SKM-1 (cell line): ENCODE results near the gene HIPK2.

Source experiments
- DNase-seq: peaks from one replicate; lab custom pipeline; 2025; ENCODE audit not compliant: unreplicated experiment; lab: John Stamatoyannopoulos, UW

HIPK2 gene

DNA sequence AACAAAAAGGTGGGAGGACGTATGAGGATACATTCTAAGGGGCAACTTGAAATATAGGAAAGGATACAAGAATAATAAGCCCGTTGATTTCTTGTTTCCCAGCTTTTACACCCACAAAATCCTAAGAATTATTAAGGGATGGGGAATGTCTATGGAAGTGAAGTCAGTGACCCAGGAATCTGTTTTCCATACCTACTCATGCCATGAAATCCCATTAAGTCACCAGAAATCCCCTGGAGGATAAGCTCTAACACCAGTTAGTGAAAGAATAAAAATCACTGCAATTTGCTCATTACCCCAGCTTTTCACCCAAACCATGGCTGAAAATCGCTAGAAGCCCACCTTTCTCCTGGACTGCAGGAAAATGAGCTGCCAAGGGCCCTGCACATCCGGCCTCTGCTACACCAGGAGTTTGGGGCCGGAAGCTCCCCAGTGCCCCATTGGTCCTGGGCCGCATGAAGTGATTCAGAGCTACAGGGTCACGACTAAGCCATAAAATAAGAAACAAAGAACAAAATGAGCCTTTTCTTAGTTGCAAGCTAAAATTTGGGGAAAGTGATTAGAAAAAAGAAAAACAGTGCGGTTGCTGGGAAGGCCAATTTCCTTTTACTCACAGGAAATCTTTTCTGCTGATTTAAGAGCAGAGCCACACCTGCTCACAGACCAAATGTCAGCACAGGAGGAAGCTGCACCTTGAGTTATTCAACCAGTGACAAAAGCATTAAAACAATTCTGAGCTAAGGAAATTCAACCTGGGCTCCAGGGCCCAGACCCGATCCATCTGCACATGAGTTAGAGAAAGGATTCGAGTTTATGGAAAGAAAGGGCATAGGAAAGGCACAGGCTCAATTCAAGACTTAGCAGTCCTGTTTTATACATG is 40.3 kb downstream of the HIPK2 start:
- no peak for DNase-seq

DNA sequence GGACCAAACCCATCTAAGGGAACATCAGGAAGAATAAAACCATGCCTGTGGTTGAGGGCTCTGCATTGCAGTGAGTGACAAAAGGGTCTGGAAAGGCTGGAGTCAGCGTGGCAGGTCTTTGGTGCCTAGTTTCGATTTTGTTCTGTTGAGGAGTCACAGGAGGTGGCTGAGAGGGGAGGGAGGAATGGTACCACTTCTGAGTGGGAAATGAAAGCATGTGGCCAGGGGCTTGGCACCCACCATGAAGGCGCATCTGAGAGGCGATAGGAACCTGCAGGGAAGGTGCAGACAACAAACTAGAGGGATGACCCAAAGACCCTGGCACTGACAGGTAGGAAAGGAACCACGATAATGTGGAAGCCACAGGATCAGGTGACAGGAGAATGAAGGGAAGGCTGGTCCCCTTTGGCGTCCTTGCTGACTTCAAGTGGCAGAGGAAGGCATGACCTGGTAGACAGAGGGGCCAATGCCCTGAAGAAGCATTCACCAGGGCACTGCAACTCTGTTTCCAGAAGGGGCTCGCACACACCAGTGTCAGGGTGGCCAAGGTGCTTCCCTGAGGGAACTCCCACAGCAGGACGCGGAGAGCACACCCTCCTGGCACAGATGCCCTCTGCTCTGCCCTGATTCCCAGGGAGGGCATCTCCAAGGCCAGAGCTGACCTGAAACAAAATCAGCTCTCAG is 41.7 kb downstream of the HIPK2 start:
- no peak for DNase-seq

DNA sequence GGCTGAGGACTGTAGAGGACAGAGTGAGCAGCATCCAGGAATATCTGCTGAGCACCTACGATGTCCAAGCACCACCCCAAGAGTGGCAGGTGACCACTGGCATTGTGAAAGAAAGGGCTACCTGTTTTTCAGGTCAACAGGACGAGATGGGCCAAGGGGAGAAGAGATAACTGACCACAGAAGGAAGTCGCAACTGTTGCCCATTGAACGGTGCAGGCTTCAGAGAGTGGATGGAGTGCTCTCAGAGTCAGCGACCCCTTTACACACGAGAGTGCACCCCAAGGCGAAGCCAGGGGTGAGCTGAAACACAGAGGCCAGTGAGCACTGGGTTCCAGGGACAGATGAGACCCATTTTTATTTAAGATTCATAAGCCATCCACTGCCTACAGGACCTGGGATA is 42.3 kb downstream of the HIPK2 start:
- DNase-seq, result no peak

DNA sequence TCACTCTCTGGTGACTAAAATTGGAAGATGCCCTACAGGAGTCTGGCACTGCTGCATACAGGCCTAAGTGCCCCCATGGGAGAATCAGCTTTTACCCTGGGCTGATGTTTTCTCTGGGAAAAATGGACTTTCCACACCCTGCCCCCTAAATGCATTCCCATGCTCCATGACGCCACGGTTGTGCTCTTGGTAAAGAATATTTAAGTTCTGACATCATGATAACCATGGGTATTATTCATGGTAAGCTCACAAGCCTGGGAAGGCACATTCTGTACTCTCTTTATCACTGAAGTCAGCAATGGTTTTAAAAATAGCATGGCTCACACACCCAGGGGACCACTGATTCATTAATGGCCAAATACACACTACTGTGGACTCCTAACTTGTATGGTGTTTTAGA is 43.4 kb downstream of the HIPK2 start:
- DNase-seq, result no peak

DNA sequence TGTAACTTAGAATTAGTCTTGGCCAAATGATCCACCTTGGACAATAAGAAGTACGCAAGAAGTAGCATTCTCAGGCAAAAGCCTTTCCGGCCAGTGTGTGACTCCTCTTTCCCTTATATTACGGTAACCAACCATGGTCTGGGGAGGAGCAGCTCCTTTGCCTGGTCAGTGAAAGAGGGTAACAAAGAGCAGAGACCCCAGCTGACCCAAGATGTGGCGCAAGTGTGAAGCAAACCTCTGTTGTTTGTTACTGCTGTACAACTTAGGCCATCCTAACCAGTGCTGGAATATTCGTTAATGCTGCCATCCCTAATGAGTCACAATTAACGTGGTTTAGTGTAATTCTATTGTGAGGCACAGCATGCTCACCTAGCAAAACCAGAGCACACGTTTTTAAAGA is 44.0 kb downstream of the HIPK2 start:
- no peak for DNase-seq

DNA sequence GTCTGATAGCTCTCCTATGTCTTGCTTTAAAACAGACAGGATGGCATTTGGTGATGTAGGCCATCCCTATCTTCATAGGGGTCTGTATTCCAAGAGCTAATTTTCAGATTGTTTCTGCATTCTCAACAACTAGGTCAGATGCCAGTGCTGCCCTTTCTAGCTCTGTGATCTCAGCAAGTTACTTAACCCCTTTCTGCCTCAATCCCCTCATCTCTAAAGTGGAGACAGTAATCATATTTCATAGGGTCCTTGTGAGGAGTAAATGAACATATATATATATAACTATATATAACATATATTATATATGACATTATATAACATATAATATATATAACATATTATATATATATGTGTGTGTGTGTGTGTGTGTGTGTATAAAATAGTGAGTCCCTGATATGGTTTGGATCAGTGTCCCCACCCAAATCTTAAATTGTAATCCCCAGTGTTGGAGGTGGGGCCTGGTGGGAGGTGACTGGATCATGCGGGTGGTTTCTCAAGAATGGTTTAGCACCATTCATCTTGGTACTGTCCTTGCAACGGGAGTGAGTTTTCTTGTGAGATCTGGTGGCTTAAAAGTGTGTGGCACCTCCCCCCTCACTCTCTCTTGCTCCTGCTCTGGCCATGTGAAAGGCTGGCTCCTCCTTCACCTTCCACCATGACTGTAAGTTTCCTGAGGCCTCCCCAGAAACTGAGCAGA is 45.2 kb downstream of the HIPK2 start:
- no peak for DNase-seq

DNA sequence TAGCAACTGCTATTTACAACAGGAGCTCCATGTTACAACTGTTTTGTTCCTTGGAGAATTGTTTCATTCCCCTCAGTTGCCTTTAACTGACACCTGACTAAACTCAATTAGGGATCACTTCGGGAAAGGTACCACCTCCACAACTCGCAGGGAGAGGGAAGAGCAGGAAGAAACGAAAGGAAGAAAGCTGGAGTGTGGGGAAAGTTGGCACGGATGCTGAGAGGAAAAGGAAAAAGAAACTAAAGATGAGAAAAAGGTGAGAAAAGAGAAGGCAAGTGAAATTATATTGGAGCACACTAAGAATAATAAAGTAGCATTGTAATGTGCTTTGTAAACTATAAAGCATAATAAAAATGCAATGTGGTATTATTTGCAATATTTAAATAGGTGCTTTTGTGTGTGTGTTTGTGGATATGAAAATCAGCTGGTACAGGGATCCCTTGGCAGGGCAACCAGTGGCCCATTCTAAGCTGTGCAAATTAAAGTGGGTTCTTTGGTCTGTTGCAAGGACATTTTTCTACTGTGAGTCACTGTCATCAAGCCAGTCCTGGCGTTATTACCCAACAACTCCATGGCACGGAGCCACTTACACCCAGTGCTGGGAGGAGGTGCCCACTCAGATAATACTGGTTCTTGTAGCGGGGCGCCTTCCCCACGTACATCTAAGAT is 45.9 kb downstream of the HIPK2 start:
- peak; percentile 29 for DNase-seq

DNA sequence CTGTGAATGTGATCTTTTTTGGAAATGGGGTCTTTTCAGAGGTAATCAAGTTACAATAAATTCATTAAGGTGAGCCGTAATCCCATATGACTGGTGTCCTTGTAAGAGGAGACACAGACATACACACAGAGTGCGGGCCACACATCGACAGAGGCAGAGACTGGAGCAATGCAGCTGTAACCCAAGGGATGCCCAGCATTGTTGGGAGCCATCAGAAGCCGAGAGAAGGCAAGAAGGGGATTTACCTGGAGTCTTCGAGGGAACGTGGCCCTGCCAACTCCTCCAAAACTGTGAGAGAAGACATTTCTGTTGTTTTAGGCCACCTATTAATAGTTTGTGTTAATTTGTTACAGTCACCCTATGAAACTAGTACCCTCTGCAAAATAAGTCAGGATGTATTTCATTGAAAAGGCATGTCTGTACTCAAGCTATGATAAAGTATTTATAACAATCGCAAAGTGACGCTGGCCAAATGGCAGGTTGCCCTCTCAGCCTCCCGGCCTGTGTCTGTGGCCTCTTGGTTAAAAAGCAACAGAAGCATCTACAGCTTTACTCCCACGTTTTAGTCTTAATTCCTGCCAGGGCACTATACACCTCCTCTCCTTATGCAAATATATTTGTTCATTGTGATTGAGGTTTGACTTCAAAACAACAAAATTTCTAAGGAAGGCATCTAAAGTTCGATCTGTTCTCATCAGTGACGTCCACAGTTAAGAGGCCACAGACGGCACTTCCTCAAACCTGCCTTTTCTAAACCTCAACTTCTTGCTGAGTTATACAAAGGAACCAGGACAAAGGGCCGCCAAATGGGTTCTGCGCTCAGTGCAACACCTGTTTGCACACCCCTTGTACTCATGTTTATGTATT is 46.8 kb downstream of the HIPK2 start:
- peak; percentile 56 for DNase-seq

DNA sequence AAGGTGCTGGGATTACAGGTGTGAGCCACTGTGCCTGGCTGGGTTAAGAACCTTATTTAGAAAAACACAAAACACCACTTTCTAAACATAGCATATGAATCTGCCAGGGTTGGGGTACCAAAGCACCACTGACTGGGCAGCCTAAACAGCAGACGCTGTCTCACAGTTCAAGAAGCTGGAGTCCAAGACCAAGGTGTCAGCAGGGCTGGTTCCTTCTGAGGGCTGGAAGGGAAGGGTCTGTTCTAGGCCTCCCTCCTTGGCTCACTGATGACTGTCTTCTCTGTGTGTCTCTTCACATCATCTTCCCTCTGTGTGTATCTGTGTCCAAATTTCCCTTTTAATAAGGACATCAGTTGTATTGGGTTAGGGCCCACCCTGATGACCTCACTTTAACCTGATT is 49.6 kb downstream of the HIPK2 start:
- DNase-seq, result no peak

DNA sequence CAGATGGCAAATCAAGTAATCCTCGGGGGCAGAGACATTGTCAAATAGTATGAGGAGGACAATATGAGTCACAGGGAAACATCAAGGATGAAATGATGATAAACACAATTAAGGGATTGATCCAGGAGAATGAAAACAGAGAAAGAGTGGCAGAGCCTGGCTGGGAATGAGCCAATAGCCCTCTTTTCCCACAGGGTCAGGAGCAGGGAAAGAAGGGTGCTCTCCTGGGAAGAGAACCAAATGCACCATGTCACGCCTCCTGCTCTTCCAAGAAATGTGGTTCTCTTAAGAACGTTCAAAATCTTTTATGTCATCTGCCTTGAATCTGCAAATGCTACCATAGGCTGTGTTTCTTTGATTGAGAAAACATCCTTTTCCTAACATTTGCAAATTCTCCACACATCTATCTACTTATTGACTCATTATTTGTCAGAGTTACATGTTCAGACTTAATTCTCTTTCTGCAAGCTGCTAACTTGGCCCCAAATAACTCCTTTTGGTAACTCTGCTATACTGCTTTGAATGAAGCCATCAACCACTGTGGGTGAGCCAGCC is 50.6 kb downstream of the HIPK2 start:
- DNase-seq, result no peak

DNA sequence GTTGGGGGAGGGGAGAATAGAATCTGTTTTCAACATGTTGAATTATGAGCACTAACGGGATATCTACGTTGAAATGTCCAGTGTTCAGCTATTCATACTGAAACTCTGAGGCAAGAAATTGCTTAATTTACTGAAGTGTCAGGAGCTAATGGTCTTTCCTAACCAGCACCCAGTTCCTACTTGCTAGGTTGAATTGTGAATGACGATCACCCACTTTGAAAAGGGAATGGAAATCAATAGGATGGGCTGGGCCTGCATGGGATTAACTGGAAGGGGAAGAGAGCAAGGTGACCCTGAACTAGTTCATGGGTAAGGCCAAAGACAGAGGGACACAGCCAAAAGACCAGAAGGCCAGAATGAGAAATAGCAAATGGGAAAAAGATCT is 51.3 kb downstream of the HIPK2 start:
- peak; percentile 88 for DNase-seq

DNA sequence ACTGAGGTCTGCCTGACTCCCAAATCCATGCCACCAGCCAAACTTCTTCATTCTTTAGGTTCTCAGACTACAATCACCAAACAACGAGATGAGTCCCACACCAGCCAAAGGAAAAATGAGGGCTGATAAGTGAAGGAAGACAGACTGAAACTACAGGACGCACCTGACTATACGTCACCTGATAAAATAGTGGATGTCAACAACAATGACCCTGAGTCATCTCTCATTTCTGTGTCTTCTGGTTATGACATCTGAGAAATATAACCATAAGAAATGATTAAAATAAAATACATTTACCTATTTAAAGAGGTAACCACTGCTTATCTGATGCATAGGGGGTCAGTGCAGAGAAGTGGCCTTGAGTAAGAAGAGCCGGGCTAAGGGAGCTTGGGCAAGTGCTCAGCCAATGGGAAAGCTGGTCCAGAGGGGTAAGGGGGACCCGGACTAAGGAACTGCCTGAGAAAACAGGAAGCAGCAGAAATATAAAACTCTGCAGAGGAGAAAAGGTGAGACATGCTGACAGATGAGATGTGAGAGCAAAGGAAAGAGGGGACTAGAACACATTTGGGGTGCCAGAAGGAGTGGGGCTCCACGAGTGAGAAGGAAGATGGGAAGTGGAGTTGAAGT is 51.8 kb downstream of the HIPK2 start:
- peak; percentile 88 for DNase-seq

DNA sequence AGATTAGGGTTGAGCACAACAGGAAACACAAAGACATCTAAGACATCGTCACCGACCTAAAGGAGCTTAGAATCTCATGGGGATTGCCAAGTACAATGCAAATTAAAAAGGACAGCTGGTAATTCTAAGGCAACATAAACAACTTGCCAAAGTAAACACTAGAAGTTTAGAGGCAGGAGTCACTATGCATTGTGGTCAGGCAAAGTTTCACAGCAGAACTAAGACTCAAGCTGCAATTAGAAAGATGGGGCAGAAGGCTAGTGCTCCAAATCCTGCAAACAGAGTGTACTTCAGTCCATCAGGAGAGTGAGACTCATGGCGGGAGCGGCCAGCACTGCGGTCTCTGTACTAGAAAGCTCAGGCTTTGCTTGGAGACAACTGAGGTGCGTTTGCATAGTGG is 52.7 kb downstream of the HIPK2 start:
- no peak for DNase-seq

DNA sequence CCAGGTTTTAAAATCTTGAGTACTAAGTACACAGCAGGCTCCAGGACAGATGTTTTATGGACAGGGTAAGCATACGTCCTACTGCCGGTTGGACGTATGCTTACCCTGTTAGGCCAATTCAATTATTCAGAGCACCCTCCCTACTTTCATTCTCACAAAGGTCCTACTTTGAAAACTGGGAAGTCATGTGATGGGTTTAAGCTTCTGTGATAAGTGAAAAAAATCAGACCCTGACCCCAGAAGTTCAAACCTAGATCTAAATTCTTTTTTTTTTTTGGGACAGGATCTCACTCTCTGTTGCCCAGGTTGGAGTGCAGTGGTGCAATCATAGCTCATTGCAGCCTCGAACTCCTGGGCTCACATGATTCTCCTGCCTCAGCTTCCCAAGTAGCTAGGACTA is 55.2 kb downstream of the HIPK2 start:
- DNase-seq, result no peak

DNA sequence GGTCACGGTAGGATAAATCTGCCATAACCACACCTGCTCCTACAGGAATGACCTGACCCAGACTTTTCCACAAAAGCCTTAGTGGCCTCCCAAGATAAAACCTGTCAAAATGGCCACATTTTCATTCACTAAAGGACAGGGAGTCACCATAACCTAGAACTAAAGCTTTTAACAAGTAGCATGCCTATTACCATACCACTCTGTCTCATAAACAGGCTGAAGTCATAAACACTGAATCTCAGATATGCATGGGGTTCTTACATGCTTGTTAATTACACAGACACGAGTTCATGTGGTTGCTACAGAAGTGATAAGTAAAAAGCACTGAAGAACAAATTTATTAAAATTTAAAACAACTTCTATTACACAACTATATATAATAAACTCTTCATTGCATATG is 56.0 kb downstream of the HIPK2 start:
- DNase-seq, result no peak

DNA sequence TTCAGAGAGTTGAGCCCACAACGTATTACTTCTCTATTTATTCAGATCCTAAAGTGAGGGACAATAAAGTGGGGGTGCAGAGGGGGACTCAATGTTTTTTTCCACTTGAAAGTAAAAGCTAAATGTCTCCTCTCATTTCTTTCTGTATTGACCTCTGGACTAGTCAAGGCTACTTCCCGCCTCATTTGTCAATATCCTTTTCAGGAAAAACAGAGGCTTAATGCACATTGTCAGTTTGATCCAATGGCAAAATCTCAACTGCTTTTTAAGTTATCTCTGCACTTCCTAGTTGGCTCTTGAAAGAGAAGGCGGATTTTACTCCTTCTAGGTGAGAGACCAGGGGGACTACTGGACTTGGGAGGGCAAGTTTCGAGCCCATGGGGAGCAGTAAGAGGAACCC is 56.4 kb downstream of the HIPK2 start:
- no peak for DNase-seq

DNA sequence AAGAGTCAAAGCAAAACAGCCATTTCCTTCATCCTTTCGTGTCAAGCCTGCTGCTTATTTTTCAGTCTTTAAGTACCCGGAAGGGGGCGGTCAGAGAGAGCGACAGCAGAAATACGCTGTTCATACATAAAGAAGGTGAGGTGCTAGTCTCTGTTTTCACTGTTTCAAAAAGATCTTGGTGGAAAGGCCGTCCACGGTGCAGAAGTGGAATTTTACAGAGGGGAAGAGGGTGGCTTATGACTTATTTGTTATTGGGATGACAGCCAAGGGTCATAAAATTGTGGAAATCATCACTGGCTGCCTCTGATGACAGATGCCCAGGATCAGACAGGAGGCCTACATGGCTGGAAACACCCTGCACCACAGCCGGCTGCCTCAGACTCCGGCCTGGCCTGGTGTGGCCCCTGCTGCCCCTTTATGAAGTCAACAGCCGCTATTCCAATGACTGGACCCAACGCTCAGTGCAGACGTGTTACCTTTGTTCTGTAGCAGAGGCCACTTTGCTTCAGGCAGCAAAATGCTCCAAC is 57.0 kb downstream of the HIPK2 start:
- DNase-seq, result no peak

DNA sequence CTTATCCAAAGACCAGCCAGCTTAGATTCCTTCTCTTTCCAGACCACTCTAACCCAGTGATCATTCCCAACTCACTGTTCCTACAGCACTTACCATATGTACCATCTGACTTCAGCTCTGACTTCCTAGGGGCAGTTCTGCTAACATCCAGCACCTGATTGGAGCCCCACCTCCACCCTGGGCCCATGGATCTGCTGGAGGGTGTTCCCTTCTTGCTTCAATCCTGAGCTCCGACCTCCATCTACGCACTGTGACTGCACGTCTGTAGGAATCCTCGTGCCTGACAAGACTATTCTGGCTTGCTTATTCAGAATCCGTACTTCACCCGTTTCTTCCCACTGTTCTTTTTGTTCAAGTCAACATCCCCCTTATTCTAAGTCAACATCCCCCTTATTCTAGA is 57.6 kb downstream of the HIPK2 start:
- DNase-seq, result no peak

DNA sequence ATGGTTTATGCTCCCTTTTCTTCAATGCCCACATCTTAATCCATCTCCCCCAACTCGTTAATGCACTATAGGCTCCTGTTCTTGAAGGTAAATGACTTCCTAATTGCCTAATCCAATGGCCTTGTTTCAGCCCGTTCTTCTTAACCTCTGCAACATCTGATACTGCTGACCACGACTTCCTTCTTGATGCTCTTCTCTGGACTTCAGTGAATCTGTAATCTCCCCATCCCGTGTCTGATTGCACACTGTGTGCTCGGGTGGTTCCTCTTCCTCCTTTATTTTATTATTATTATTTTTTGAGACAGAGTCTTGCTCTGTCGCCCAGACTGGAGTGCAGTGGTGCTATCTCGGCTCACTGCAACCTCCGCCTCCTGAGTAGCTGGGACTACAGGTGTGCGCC is 58.9 kb downstream of the HIPK2 start:
- DNase-seq, result peak; percentile 95

DNA sequence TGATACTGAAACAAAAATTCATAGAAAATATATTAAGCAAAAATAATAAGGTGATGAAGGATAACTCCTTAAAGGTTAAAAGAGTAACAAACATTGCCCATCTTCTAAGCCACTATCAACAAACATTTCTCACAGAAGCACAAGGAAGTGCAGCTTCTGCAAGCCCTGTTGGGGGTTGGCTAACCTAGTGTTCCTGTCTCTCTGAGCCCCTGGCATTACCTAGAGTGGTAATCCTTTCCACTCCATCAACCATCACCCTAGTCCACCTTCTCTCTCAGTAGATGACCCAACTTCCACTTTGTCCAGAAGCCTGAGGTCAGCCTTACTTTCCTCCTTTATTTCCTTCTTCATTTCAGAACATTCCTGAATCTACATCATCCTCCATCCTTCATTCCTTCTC is 59.7 kb downstream of the HIPK2 start:
- peak; percentile 33 for DNase-seq
